NCI-H2081 (cell line): Measurements from ENCODE around the gene MAPK10.
"Not testable (repeated sequence)": the region's sequence is repeated elsewhere in the genome, so short reads cannot be mapped to it uniquely, and the experiment has no call there.

Source experiments
- DNase-seq, 2 experiments: peaks; one replicate each; lab custom pipeline; 2025; lab: John Stamatoyannopoulos, UW

MAPK10 gene

DNA sequence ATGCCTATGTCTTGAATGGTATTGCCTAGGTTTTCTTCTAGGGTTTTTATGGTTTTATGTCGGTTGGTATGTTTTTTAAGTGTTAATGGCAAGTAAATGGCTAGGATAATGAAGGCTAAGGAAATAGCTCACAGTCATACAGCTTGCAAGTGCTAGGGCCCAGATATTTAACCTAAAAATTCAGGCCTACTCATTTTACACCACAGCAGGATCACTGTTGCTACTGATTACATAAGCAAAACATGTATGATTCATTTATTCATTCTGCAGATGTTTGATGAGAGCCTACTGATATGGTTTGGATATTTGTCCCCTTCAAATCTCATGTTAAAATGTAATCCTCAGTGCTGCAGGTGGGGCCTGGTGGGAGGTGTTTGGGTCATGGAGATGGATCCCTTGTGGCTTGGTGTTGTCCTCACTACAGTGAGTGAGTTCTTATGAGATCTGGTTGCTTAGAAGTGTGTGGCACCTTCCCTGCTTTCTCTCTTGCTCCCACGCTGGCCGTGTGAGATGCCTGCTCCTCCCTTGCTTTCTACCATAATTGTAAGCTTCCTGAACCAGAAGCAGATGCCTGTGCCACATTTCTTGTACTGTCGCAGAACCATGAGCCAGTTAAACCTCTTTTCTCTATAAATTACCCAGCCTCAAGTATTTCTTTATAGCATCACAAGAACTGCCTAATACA lies 175.5 kb downstream of the MAPK10 start:
- DNase-seq = no peak

DNA sequence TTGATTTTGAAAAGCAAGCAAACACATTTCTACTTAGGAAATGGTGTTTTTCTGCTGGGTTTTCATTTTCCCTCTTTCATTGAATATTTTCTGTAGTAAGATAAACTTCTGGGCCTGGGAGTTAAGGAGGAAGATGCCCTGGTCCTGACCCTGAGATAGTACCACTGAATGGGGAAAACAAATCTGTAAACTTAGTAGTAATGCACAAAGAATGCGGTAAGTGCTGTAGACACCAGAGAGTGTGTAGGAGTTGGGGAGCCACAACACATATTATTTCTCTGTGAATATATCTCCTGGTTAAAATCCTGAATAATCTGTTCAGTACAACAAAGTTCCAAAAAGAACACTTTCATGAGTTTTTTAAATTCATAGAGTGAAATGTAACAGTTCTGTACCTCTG lies 178.3 kb downstream of the MAPK10 start:
- DNase-seq = no peak

DNA sequence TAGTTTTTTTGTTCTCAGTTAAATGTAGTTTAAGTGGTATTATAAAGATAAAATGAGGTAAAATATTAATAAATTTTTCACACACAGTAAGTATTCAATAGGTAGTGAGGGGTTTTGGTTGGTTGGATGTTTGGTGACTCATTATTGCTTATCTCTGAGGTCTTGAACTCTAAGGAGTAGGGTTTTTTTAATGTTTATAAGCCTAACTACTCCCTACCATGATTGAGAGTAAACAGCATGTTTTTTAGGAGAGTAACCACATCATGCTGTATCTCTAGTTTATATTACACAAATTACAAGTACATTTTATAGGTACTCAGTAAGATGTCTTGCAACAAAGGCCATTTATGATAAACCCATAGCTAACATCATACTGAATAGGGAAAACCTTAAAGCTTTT lies 181.6 kb downstream of the MAPK10 start:
- DNase-seq = no peak

GRCh38 chr4:86174506-86174905 lies 185.3 kb downstream of the MAPK10 start:
- DNase-seq = no peak

- DNase-seq = not testable (repeated sequence)
Measured at GRCh38 chr4:86168335-86168734, 191.5 kb downstream of the MAPK10 start.

DNA sequence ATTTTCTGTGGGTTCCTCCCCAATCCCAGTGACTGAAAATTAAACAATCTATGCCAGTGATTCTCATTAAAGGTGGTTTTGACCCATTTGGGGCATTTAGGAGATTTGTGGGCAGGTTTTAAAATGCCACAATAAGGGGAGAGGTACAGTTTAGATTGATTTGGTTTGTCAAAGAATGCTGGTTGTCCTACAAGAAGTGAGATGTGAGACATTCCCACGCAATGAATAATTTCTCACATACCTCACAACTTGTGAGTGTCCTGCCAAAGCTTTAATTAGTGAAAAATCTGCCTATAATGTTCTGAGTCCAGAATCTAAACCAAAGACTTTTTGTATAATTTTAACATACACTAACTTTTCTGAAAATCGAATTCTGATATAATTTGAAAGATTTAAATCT lies 199.4 kb downstream of the MAPK10 start:
- no peak for DNase-seq

DNA sequence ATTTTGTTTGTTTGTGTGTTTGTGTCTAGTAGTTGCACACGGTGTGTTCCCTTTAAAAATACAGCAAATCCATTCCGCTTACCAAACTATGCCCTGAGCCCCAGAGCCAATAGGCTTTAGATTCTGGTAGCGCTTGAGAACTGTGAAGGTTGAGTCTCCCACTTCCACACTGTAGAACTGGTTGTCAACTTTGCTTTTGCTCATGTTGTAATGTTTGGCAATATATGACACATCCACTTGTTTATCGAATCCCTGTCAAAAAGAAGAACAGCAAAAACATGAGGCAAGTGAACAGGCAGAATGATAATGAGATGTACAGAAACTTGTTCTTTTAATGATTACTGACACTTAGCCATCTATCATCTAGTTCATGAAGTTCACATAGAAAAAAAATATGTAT lies 200.6 kb downstream of the MAPK10 start:
- no peak for DNase-seq

GRCh38 chr4:86156531-86156930 lies 203.3 kb downstream of the MAPK10 start:
- no peak for DNase-seq

DNA sequence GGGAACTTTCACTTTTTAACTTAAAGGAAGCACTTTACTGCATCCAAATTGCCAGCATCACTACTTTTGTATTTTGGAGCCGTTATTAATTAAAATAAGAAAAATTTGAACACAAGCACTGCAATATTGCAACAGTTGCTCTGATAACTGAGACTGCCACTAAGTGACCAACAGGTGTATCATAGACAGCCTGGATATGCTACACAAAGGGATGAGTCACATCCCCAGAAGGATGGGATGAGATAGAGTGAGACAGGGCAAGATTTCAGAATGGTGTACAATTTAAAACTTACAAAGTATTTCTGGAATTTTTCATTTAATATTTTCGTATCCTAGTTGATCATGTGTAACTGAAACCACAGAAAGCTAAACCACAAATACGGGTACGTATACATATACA lies 204.1 kb downstream of the MAPK10 start:
- no peak for DNase-seq

- no peak for DNase-seq
Measured at GRCh38 chr4:86152454-86152853, 207.4 kb downstream of the MAPK10 start.

DNA sequence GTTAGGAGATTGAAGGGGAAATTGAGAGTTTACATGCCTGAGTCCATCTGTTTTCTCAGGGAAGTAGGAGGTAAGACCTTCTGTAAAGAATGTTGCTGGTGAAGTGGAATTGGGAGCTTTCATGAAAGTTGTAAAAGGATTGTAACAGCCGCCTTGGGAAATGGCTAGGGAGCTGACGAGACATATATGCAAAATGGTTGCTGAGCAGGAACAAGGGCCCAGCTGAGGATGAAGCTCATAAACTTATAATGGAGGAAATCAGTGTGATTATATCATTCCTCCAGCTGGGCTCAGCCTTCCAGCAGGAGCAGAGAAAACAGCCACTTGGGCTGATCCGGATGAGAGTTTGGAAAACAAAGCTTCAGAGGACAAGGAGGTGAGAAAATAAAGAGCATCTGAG lies 208.7 kb downstream of the MAPK10 start:
- DNase-seq = no peak

GRCh38 chr4:86141161-86141560 lies 218.7 kb downstream of the MAPK10 start:
- DNase-seq = no peak

DNA sequence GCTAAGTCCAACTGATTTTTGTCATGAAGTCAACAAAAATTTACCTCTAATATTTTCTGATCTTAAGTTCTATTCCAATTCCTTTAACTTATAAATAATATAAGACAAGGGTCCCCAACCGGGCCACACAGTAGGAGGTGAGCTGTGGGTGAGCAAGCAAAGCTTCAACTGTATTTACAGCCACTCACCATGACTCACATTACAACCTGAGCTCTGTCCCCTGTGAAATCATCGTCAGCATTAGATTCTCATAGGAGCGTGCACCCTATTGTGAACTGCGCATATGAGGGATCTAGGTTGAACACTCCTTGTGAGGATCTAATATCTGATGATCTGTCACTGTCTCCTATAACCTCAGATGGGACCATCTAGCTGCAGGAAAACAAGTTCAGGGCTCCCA lies 227.4 kb downstream of the MAPK10 start:
- DNase-seq = no peak

DNA sequence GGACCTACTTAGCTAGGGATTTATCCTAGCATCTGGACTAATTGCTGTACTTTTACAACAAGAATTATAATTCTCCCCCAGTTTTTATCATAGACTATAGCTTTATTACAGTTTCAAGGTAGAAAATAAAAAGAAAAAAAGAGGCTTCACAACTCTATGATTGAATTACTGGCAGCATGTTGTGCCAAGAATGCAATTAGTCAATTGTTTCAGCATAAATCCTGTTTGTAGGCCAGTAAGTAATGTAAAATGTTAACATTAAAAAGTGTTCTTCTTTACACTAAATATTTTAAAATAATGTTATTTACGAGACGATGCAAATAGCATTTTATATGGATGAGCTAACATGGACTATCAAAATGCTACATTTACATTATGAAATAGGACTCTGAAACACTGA lies 228.4 kb downstream of the MAPK10 start:
- DNase-seq = no peak

DNA sequence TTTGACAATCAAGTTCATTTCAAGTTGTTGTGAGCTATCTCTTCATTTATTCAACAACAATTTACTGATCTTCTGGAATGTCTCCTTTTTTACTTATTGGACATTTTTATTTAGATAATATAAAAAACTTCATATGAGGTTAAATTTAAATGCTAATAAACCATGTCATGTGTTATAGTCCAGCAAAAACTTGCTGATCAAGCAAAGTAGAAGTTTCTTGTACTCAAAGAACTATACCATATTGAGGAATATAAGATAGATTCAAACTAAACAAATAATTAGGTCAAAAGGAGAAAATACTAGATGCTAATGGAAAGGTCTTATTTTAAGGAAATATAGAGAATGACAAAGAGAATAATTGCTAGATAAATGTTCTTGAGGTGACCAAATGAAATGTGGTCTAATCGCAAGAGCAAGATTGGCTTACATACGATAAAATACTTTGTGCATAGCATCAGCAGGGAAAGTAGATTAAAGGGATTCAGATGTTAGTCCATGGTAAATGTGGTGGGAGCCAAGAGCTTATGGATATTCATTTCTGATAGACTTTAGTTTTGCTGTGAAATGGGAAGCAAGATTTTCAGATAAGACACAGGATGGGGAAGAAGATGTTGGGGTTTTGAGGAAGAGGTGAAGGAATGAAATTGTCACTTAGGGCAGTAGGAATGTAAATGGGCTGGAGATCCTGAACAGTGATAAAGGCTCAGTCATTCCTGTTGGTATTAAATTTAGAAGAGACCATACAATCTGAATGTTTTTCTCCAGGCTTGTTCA lies 229.5 kb downstream of the MAPK10 start:
- no peak for DNase-seq

GRCh38 chr4:86129546-86129945 lies 230.3 kb downstream of the MAPK10 start:
- DNase-seq = no peak

- no peak for DNase-seq
Measured at GRCh38 chr4:86122404-86122803, 237.4 kb downstream of the MAPK10 start.

- no peak for DNase-seq
Measured at GRCh38 chr4:86118711-86119110, 241.1 kb downstream of the MAPK10 start.

GRCh38 chr4:86117705-86118302 lies 242.0 kb downstream of the MAPK10 start:
- no peak for DNase-seq

DNA sequence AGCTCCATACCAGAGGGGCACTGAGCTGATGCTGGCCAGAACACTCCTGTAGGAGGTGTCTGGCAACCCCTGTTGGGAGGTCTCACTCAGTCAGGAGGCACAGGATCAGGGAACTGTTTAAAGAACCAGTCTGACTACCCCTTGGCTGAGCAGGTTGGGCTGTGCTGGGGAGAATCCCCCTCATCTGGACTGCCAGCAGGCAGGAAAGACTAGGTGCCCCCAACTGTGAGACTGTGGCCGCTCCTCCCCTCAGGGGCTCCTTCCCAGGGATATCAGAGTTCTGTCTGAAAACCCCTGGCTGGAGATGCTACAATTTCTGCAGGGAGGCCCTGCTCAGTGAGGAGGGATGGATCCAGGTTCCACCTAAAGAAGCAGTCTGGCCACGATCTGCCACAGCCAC lies 245.3 kb downstream of the MAPK10 start:
- no peak for DNase-seq

GRCh38 chr4:86108834-86109233 lies 251.0 kb downstream of the MAPK10 start:
- no peak for DNase-seq

DNA sequence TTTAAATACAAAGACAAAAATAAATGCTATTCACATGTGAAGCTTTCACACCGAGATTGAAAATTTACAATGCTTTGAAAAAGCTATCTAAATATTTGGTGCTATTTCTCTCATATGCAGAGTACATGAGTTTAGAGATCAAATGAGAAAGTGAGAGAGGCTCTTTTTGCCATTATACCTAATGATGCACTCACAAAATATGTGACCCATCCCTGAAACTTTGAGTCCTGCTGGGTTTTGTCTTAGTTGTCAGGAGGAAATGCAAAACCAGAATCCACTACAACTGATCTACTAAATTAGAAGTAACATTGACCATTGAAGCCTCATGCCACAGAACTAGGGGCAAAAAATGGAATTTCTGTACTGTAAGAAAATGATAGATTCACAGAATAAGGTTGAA lies 251.7 kb downstream of the MAPK10 start:
- DNase-seq = no peak

- no peak for DNase-seq
Measured at GRCh38 chr4:86107112-86107511, 252.7 kb downstream of the MAPK10 start.
